ENCODE data around the gene SLC38A4.

The SLC38A4 gene

GRCh38 chr12:46825591-46826414 is at the start of gene SLC38A4:
SLC38A4 (minus strand) TSS chr12:46825997; CDS start chr12:46793071, 32,926 bp downstream.
- Histone ChIP-seq H3K36me3 (ENCODE audit: insufficient read depth, low read length) (no peaks in the 10 kb centered on the region), H3K27me3 (ENCODE audit: insufficient read depth, low read length, poor library complexity) (no peaks in the 10 kb centered on the region), H3K4me2 (ENCODE audit: insufficient read depth, low read length) (no peak within 1 kb of the TSS), H2AFZ (ENCODE audit: low read depth, low read length) (no peak within 1 kb of the TSS), H3K9me3 (ENCODE audit: insufficient read depth, low read length, severe bottlenecking) (no peaks in the 10 kb centered on the region), H4K20me1 (ENCODE audit: insufficient read depth, low read length) (no peaks in the 10 kb centered on the region), H3K4me3 (ENCODE audit: low read depth in 1 of 2, low read length in 2 of 2) (no peak within 1 kb of the TSS), H3K27ac (ENCODE audit: low read length) (no peak within 1 kb of the TSS), H3K9ac (ENCODE audit: low read depth, low read length) (no peak within 1 kb of the TSS), H3K4me1 (ENCODE audit: insufficient read depth, low read length) (no peaks in the 10 kb centered on the region), H3K79me2 (ENCODE audit: insufficient read depth, low read length) (no peaks in the 10 kb centered on the region)
- TF ChIP-seq EZH2 (IDR thresholded peaks at IDR 0.05; ENCODE audit: borderline replicate concordance, low read depth, low read length, severe bottlenecking) (no peak), CTCF (IDR thresholded peaks at IDR 0.05; ENCODE audit: borderline replicate concordance, extremely low read depth, low read length, poor library complexity, severe bottlenecking) (no peak)
- no peak for ATAC-seq (ENCODE audit: insufficient read depth, low read depth)
- no peak for DNase-seq

GRCh38 chr12:46875095-46875494 is 49.3 kb upstream of the SLC38A4 start:
- TF ChIP-seq EZH2 (IDR thresholded peaks at IDR 0.05; ENCODE audit: borderline replicate concordance, low read depth, low read length, severe bottlenecking) (no peak), CTCF (IDR thresholded peaks at IDR 0.05; ENCODE audit: borderline replicate concordance, extremely low read depth, low read length, poor library complexity, severe bottlenecking) (no peak)
- no peak for DNase-seq

DNA sequence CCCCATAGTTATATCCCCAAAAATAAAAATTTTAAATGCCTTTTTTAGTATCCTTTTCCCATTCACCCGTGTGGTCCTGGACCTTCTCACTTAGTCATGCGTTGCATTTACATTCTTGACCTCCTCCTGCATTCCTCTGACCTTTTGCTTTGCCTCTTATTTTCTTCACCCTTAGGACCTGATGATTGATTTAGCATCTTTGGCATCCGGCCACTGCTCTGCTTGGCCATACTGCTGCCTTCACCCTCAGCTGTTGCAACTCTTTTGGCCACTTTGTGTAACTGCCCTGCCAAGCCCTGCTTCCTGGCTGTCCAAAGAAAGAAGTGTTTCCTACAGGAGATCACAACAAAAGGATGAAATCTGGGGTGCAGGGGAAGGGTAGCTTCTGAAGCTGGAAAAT is 48.8 kb upstream of the SLC38A4 start:
- H3K36me3 ChIP-seq (ENCODE audit: insufficient read depth, low read length) = no peaks in the 10 kb centered on the region
- no peak overlapping the region for H3K9ac ChIP-seq (ENCODE audit: low read depth, low read length)
- H3K27ac ChIP-seq (ENCODE audit: low read length) = no peak overlapping the region
- TF ChIP-seq CTCF (IDR thresholded peaks at IDR 0.05; ENCODE audit: borderline replicate concordance, extremely low read depth, low read length, poor library complexity, severe bottlenecking) = no peak
- no peak for TF ChIP-seq EZH2 (IDR thresholded peaks at IDR 0.05; ENCODE audit: borderline replicate concordance, low read depth, low read length, severe bottlenecking)
- H3K27me3 ChIP-seq (ENCODE audit: insufficient read depth, low read length, poor library complexity) = no peaks in the 10 kb centered on the region
- no peak overlapping the region for H3K4me3 ChIP-seq (ENCODE audit: low read depth in 1 of 2, low read length in 2 of 2)
- DNase-seq = no peak
- H3K4me1 ChIP-seq (ENCODE audit: insufficient read depth, low read length) = no peaks in the 10 kb centered on the region
- no peak for ATAC-seq (ENCODE audit: insufficient read depth, low read depth)
- no peak overlapping the region for H2AFZ ChIP-seq (ENCODE audit: low read depth, low read length)
- no peaks in the 10 kb centered on the region for H3K79me2 ChIP-seq (ENCODE audit: insufficient read depth, low read length)
- H4K20me1 ChIP-seq (ENCODE audit: insufficient read depth, low read length) = no peaks in the 10 kb centered on the region
- no peak overlapping the region for H3K4me2 ChIP-seq (ENCODE audit: insufficient read depth, low read length)
- peaks cover 3% of the 10 kb centered on the region for H3K9me3 ChIP-seq (ENCODE audit: insufficient read depth, low read length, severe bottlenecking)

More at GRCh38 chr12:46875095-46875494, 49.3 kb upstream of the SLC38A4 start:
- peaks cover 3% of the 10 kb centered on the region for H3K9me3 ChIP-seq (ENCODE audit: insufficient read depth, low read length, severe bottlenecking)
- H3K9ac ChIP-seq (ENCODE audit: low read depth, low read length) = no peak overlapping the region
- H3K27me3 ChIP-seq (ENCODE audit: insufficient read depth, low read length, poor library complexity) = no peaks in the 10 kb centered on the region
- H3K27ac ChIP-seq (ENCODE audit: low read length) = no peak overlapping the region
- no peaks in the 10 kb centered on the region for H4K20me1 ChIP-seq (ENCODE audit: insufficient read depth, low read length)
- H3K79me2 ChIP-seq (ENCODE audit: insufficient read depth, low read length) = no peaks in the 10 kb centered on the region
- no peak for ATAC-seq (ENCODE audit: insufficient read depth, low read depth)
- H3K36me3 ChIP-seq (ENCODE audit: insufficient read depth, low read length) = no peaks in the 10 kb centered on the region
- no peak overlapping the region for H2AFZ ChIP-seq (ENCODE audit: low read depth, low read length)
- no peak overlapping the region for H3K4me2 ChIP-seq (ENCODE audit: insufficient read depth, low read length)
- H3K4me3 ChIP-seq (ENCODE audit: low read depth in 1 of 2, low read length in 2 of 2) = no peak overlapping the region
- H3K4me1 ChIP-seq (ENCODE audit: insufficient read depth, low read length) = no peaks in the 10 kb centered on the region

Measured in DND-41 (cell line).